HL-60/S4 treated with phorbol 12-myristate 13-acetate at 8.2 ng/mL for 4 days and 3 days (cell line): ENCODE results near the gene S100A2.

Source experiments
- in situ Hi-C: fragments of 300-500 bp; cut with MboI; formaldehyde crosslinking; loops from 2 replicates; pipeline ENCODE4 v1.15.0; 2022; ENCODE audit warnings: low sequenced_read_pairs

S100A2 gene

DNA sequence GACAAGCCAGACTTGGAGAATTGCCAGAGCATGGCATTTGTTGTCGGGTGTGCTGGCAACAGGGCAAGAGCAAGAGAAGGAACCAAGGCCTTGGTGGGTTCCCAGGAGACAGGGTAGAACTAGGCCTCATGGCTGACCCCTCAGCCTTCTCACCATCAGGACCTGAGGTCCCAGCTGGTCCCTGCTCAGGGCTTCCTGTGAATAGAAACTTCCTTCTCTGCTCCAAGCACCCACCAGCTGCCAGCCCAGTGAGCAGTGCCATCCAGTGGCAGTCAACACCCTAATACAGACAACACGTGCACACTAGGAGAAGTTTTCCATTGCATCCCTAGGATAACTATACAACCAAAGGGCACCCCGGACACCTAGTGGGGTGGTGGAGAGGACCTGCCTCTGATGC, 52.6 kb downstream of the S100A2 start:
- in situ Hi-C loops, result loop anchor here (25.0 kb wide), 1 partner anchor 224 kb away; the partner anchor contains the start of gene INTS3
